ENCODE data around the gene GPD2.

Gene GPD2

DNA sequence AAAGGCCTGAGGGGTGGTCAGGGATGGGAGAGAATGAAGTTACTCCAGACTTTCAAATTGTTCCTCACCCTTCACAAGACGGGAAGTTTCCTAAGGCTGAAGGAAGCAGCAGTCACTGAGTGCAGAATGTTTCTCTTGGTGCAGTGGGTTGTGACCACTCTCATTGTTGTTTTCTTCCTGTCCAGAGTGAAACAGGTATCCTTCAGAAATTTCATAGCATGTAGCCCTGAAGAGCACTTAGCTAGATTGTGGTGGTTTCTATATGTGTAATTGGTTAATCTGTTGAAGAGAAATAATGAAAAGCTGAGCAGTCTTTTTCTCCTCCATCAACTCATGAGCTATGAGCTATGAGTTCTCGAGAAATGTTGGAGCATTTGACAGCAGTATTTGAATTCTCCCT, 96.8 kb downstream of the GPD2 start:
- DNase-seq = no peak

DNA sequence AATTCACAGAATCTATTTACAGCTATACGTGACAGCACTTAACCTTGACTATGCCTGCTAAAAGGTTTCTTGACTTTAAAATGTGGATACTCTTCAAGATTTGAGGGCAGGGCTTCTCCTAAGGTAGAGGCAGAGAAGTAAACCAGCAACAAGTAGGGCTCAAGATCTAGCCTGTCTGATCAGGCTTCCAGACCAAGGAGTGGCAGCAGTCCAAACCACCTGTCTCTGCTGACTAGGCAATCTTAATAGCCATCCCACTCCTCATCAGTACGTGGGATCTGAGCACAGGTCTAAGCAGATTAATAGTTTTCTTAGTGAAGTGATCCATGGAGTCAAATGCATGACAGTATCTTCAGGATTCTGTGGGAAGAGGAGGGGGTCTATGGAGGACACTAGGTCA, 100.4 kb downstream of the GPD2 start:
- no peak for DNase-seq

DNA sequence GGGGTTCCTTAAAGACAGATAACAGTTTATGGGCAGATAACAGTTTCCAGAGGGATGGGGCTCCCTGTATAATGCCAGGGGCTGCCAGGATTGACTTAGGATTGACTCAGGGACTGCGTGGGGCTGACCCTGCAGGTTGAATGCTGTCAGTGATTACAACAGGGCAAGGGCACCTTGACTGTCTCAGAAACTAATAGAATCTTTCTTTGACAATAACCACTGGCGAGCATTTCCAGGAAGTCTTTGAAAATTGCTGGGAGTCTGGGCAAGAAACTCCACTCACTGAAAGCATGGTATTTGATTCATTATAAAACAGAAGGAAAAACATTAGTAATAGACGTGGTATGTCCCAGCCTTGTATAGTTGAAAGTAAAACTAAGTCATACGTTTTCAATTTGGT, 101.0 kb downstream of the GPD2 start:
- DNase-seq = no peak

DNA sequence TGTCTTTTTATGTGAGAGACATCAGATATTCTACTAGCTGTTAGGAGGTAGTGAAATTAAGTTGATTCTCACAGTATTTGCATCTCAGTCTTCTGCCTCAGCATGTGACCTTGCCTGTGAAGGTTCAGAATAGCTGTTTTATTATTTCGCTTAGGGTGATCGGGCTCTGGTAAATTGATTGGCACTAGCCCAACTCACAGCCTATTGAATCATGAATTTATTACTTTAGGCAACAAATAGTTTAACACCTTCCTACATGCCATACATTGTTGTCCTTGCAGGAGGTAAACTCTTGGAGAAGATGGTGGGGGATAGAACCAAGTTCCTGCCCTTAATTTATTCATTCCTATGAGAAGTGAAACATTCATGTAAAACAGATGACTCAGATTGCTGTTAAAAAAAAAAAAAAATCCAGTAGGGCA, 101.9 kb downstream of the GPD2 start:
- peak; percentile 5 for DNase-seq

DNA sequence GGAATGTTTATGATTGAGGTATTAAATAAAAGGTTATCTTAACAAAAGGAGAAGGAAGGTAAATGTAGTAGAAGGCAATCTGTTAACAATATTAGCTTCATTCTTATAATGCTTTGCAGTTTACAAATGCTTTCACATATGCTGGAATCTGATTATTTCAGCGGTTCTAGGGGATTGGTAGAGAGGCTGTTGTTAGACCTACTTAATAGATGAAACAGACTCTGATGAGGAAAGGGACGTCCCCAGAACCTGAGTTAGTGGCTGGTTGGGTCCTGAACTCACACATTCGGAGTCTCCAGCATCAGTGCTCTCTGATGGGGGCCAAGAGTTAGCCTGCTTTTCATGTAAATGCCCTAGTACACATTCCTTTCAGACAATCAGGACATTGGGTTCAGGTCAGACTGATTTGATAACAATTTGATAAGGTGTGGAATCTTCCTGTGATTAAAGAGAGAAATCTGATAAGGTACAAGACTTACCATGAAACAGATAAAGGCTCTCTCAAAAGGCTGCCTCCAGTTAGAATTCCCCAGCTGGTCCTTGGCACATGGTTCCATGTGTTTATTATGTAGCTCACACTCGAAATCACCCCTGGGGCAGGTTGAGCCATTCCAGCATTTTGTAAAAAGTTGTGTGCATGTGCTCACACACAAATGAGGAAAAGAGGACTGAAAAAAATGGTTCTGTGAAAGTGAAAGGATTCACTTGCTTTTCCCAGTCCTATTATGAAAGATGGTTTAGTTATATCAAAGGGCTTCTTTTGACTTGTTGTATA, 103.1 kb downstream of the GPD2 start:
- peak; percentile 31 for DNase-seq

DNA sequence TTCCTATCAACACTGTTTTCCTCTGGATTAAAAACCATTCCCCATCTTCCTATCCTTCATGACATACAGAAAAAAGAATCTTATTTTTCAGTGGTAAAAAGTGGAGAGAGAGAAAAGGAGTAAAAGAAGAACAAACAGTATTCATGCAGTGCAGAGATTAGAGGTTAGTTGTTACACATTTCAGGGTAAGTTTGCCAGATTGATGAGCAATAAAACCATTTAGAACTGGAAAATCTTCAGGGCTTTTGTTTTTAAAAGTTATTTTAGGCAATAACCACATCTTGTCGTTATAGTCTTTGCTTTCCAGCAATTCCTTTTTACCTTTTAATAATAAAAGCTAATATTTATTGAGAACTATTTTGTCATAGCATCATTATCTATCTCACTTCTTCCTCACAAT, 104.5 kb downstream of the GPD2 start:
- no peak for DNase-seq

DNA sequence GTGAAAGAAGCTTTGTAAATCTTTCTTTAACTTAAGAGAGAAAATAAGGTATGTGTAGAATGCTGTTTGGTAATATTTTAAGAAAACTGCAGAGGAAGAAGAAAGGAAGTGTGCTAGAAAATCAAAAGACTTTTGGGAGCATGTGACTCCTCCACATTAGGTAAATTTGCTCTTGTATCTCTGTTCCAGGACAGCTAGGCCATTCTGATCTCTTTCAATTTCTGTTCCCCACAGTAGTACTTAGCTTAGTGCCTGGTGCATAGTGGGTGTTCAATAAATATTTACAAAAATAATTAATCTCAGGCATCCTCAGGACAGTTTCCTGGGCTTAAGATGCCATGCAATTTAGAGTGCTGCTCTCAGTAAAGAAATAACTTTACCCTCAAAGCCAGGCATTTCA, 105.0 kb downstream of the GPD2 start:
- no peak for DNase-seq

DNA sequence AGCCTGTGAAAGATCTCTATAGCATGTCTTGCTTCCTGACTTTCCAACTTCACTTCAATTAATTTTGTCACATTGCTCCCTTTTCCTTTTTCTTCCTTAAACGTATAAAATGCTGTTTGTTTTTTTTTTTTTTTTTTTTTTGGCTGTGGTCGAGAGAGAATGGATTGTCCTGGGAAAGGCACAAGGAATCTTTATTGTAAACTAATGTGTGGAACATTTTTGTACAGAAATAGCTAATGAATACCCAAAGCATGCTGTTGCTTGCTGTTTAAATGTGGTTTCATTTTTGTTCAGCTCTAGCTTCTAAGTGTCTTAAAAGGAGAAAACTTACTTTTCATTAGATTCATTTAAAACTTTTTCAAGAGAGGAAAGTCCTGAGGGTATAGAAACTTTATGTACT, 105.5 kb downstream of the GPD2 start:
- no peak for DNase-seq

DNA sequence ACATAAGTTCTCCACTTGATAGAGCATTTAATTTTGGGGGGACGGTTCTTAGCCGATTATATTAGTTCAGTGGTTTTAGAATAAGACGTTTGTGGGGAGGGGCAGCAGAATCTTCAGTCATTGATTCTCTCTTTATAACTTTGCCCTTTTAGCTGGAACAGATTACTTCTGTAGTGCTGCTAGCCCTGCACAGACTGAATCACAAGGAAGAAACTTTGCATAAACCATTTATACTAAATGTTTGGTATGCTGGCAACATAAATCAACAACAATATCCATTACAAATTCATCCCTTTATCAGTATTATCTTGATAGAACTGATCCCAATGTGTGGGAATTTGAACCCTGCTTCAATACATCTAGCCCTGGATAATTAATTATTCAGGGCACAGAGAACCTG, 112.2 kb downstream of the GPD2 start:
- no peak for DNase-seq

DNA sequence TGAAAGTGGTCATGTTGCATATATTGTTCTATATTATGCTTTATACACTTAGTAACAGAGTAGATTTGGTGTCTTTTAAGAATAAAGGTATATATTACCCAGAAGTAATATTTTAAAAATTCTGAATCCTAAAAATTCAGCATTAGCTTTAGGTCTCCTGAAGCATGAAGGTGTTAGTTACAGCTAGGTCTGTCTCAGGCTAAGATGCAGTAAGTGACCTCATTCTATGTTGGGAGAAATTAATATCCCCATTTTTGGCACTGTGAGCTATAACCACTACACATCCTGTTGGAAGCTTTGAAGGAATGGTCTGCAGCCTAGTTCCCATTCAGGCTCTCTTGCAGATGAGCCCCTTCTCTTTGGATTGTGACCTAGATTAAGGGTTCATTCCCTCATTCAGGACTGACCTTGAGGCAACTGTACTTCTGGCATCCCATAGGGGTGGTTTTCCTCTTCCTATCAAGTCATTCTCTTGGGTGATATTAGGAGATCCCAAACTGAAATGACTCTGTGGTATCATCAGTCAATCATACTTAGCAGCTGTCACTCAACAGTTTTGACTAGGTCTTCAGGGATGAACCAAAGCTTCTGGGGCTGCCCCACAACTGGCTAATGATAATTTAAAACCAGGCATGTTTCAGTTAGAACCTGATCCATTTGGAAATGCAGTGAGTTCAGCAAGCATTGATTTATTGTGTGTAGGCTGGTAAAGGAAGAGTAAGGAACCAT, 117.7 kb downstream of the GPD2 start:
- DNase-seq = no peak

DNA sequence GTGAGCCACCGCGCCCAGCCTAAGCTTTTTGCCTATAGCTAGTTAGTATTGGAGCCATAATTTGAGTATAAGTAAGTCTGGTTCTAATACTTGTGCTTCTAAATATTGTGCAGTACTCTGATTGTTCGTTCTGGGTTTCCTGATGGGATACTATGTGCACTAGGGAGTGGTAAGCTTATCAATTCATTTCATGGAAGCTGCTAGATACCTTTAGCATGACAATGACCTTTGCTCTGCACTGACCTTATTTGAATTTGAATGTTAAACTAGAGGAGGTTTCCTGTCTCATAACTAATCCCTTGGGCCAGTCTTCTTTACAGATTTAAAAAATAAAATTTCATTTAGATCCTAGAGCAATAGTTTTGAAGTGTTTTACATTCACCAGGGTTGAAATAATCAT, 125.1 kb downstream of the GPD2 start:
- DNase-seq = no peak

DNA sequence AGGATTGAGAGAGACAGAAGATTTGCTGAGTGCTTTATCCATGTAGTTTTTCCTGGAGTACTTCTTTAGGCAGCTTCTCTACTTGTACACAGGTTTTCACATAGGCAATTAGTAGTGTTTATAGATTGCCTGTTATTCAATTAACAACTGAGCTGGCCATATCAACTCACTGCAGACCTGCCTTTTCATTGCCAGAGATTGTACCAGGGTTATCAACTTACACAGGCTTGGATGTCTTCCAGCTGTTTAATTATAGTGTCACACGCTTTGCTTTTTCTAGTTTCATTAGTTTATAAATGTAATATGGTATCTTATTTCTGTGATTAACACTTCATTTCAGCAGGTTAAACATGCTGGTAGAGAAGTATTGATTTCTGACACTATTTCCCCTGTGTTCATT, 125.9 kb downstream of the GPD2 start:
- no peak for DNase-seq

DNA sequence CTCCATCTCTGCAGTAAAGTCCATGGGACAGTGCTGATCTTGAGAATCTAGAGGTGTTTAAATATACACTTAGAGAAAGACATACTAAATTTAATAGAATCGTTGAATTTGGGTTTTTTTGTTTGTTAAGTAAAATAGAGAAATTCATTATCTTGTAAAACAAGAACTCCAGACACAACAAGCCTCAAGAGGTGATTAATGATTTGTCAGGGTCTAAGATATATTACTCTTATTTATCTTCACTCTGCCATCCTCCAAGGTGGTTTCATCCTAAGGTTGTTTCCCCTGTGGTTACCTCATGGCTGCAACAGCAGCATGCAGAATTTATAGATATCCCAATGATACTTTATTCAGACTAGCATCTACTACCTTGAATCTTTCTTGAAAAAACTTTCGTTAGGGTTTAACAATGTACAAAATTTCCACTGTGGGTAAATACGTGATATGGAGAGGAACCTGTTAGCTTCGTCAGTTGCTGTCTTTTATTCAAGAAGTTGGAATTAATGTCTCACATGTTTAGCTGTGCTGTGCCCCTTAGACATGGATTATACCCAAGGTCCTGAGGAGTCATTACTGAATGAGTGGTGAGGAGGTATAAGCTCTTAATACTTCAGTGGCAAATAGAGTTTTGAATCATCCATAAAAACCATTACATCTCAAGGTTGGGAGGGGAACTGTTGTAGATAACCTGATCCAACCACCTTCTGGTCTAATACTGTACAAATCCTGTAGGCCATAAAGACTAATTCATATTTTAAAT, 128.0 kb downstream of the GPD2 start:
- DNase-seq = no peak

DNA sequence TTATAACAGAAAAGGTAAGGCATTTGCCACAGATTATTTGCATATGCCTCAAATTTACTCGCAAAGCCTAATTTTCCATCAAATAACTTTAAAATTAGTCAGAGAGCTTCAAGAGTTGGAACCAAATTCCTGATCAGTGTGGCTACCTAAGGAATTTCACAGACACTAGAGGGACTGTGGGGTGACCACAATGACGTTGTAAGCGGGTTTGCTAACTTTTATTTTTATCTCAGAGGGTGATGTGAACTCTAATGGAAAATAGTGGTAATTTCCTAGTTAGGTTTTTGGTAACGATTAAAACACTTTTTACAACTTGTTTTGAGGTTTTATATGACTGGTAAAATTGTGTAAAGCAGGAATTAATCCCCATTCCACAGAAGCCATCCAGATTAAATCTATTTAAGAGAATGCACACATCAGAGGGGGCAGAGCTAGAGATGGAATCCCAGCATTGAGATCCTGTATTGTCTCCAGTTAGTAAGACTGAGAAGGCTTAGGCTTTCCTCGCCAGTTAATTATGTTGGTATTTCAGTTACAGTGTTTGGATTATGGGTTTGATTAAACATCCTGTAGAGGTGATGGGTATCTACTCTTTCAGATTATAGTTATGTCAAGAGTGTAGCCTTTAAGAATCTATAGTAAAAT, 129.0 kb downstream of the GPD2 start:
- no peak for DNase-seq

DNA sequence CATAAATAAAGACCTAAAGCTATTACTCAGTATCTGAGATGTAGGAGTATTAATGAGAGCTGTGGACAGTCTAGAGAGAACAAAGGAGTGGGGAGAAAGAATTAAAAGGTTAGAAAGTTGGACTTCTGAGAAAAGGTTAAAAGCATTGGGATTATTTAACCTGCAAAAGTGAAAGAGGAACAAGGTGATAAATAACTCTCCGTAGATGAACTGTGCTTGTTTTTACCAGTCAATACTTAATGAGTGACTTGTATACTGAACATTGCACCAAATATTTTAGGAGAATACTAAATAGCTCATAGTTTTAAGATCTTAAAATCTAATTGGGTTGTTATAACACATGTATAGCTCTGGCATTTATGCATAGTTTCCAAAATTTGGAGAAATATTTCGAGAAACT, 137.5 kb downstream of the GPD2 start:
- no peak for DNase-seq

DNA sequence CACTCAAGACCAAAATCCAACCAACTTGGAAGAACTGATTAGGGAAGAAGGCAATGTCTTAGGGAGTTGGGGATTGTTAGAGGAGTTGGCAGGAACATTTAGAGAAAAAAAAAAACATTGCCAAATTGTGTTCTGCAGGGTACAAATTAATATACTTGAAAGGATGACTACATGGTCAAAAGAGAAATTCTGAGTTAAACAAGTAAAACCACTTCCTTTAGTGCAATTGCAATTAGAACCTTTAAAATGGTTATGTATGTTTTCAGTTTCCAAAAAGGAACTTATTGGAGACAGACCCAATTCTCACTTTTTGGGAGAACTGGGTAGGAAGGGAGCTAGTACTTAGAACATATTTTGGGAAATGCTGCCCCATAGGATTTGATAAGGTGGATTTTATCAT, 137.9 kb downstream of the GPD2 start:
- DNase-seq = no peak

DNA sequence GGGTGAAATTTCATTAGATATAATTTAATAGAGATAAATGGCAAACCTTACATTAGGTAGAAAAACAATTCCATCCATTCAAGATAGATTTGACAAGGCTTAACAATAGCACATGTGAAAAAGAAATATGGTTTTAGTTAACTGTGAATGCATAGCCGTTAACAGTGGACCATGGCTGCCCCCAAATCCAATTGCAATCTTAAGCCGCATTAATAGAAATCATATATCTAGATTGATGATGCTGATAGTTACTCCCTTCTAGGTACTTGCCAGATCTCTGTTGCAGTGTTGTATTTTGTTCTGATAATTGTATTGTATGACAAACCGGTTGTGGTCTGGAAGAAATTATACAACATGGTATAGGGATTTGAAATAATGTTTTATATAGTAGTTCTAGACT, 139.8 kb downstream of the GPD2 start:
- no peak for DNase-seq

DNA sequence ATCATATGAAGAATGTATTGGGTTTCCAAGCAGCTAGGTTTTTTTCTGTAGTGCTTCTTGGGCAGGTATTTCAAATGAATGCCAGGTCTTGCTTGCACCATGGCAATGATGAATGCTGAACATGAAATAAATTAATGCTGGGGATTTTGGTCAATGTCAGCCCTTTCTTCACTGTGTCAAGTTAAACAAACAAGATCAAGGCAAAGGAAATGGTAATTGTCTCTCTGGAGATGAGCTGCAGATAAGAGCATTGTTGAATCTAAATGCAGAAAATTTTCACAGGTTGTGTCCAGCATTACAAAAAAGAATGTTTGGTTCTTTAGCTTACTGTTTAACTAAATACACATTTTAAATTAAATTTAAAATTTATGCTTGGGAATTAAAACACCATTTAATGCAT, 144.3 kb downstream of the GPD2 start:
- DNase-seq = no peak

DNA sequence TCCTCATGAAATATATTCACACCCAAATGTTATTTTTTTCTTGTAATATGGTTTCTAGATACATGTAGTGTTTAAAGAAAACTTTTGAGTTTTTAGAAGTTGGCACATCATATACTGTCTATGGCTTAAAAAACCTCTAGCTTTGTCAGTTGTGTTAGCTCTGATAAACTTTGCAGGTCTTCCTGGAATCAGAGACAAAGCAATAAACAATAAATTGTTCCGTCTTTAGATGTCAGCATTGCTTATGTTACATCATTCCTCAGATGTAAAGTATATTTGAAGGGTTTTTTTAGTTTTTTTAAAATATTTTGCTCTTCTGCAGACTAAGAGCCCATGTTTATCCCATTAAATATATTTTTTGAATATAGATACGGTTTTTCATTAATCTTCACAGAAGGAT, 145.1 kb downstream of the GPD2 start:
- no peak for DNase-seq

DNA sequence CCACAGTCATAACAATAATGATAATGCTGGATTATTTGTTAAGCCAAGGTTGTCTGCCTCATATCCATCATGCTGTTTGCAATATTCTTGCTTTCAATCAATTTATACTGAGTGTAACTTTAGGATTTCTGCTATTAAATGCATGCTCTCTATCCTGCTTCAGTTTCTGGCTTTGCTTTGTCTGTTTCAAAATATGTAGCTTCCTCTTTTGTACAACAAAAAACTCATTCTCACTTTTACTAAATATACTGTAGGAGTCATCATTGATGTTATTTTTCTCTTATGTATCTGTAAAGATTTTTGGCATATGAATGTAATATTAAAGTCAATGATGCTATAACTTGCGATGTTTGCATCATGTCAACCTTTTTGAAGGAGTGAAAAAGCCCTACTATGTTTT, 149.3 kb downstream of the GPD2 start:
- peak; percentile 3 for DNase-seq

DNA sequence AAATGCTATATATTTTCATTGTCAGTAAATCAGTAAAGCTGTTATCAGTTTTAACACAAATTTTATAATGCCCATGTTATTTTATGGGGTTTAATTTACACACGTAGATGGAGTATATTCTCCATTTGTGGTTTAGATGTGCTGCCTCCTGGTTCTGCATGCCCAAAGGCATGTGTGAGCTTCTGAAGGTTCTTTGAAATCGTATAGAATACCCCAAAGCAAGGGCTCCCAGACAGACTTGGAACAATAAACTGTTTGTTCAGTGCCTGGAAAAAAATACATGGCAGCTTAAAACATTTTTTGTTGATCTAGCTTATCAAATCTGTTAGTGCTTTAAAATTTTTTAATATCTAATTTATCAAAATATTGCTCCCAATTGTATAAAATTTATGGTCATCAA, 150.4 kb downstream of the GPD2 start:
- no peak for DNase-seq

DNA sequence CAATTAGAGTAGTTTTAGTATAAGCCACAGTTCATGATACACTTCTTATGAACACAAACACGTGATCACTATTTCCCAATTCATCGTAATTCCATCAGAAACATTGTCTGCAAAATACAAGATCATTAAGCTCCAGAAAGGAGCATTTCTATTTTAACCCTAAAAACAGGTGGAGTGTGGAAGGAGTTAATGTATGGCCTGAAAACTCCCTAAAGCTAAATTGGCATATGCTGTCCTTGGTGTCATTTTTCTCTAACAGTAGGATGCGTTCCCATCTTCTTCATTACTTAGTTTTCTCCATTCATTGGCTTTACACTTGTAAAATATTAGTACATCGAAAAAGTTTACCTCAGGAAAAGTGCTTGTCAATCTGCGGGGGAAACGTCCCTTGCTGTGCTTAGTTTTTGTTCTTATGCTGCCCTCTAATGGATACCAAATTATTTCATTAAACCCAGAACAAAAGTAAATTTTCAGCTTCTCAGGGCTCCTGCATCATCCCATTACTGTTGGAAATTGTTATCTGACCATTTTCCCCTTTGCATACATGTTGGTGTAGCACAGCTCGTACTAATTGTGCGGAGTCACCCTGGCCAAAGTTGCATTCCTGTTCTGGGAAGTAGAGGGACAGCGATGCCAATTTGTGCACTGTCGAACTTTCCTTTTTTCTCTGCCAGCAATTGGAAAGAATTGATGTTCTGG, 153.4 kb downstream of the GPD2 start:
- peak; percentile 40 for DNase-seq

All from suppressor macrophage treated with lipopolysaccharide for 4 hours (primary cell).